SK-N-SH (cell line): Measurements from ENCODE around the gene TMEM145.

Experiments used
- CTCF ChIP-seq: fragments of 200-600 bp; sonication (generic); IDR thresholded peaks from 2 replicates; pipeline ENCODE4 v1.6.1; 2017; ENCODE audit warnings: antibody characterized with exemption, mild to moderate bottlenecking, moderate library complexity
- EP300 ChIP-seq, 2 experiments: IDR thresholded peaks; 2 replicates each; pipeline versions ENCODE4 v1.4.0 to v1.6.1; 2012; ENCODE audit warnings: borderline replicate concordance in 1 of 2, low read depth in 1 of 2, low read length in 1 of 2
- EZH2phosphoT487 ChIP-seq: fragments of 200-600 bp; sonication (generic); IDR thresholded peaks from 2 replicates; pipeline ENCODE4 v1.6.1; 2017; ENCODE audit warnings: low read depth, mixed run types, mild to moderate bottlenecking, antibody characterized with exemption, moderate library complexity, borderline replicate concordance
- NFIC ChIP-seq: IDR thresholded peaks from 2 replicates; pipeline ENCODE4 v1.4.0; 2012; ENCODE audit warnings: borderline replicate concordance
- PBX3 ChIP-seq: IDR thresholded peaks from 2 replicates; pipeline ENCODE4; 2012
- POLR2AphosphoS5 ChIP-seq: IDR thresholded peaks from 2 replicates; pipeline ENCODE4 v1.6.1; 2012; ENCODE audit warnings: low read depth, low read length
- RAD21 ChIP-seq: IDR thresholded peaks from 2 replicates; pipeline ENCODE4 v1.6.1; 2012; ENCODE audit warnings: mild to moderate bottlenecking, low read length
- REST ChIP-seq: IDR thresholded peaks from 2 replicates; pipeline ENCODE4 v1.6.1; 2012; ENCODE audit warnings: mild to moderate bottlenecking, low read depth, low read length, moderate library complexity
- TCF12 ChIP-seq: IDR thresholded peaks from 2 replicates; pipeline ENCODE4 v1.4.0; 2012
- YY1 ChIP-seq: IDR thresholded peaks from 2 replicates; pipeline ENCODE4 v1.4.0; 2012; ENCODE audit warnings: low read depth, mild to moderate bottlenecking

GRCh38 chr19:42284066-42284501, 29.0 kb upstream of the TMEM145 start:
- TF ChIP-seq POLR2AphosphoS5 (no peak), CTCF (no peak), EZH2phosphoT487 (no peak), TCF12 (no peak), PBX3 (no peak), RAD21 (no peak), REST (no peak), NFIC (no peak), EP300 (IDR thresholded peaks at IDR 0.05; ENCODE audit: borderline replicate concordance in 1 of 2, low read depth in 1 of 2, low read length in 1 of 2) (no peak), YY1 (no peak)
